HG02642 (cell line): ENCODE measurements around the gene FHOD3.

ENCODE experiments used
- ATAC-seq: cut with Tn5 transposase; IDR thresholded peaks from one replicate; pipeline ENCODE4 v1.9.1; 2021; ENCODE audit warnings: mild to moderate bottlenecking; ENCODE audit not compliant: unreplicated experiment, poor library complexity

The FHOD3 gene

DNA sequence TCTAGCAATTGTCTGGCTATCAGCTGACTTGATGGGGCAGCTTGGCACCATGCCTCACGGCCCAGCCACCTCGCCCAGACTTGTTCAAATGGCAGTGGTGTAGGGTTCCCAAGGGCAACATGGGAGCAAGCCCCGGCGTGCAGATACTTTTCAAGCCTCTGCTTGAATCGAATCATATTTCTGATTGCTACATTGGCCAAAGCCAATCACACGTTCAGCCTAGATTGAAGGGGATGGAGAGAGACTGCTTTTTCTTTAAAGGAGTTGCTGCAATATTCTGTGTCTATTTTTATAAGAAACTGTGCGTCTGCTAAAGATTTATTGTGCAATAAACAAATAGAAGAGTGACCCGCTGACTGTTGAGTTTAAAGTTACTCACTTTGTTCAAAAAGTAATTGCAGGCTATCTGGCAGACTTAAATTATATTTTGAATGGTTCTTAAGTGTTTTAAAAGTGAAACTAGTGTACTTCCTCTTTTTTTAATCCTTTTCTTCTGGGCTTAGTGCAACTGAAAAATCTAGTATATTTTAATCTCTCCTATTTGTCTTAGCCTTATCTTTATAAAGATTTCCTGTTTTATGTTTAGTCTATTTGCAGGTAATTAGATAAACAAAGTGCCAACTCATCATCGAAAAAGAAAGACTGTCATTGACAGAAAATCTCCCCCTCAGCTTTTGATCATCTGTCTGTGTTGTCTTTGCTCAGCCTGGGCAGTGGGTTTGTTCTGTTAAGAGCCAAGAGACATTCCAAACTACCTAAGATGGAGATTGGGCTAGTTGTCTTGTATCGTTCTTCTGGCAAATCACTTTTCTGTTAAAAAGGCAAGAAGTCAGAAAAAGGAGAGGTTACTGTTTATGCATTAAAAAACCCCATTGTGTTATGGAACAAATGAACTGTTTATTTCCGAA, 375.2 kb downstream of the FHOD3 start:
- ATAC-seq = peak; percentile 71

DNA sequence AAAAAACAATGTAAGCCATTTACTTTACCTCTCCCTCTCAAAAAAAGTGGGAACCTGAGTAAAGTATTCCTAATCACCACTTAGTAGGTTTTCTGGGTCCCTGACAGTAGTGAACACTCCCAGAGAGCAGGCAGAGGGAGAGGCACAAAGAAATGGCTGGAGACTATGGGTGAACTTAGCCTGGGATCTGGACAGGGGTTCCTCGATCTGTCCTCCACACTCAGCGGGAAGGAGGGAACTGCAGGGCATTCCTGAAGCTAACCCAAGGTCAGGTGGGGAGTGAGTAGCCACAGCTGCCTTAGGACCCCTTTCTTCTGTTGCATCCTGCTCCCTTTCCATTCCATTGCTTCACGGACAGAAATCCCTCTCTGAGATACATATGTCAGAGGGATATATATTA, 375.9 kb downstream of the FHOD3 start:
- no peak for ATAC-seq

- ATAC-seq = no peak
Observed at GRCh38 chr18:36675076-36675475, 377.6 kb downstream of the FHOD3 start.

GRCh38 chr18:36675542-36675941, 378.0 kb downstream of the FHOD3 start:
- ATAC-seq = no peak

GRCh38 chr18:36676629-36677028, 379.1 kb downstream of the FHOD3 start:
- ATAC-seq = no peak

DNA sequence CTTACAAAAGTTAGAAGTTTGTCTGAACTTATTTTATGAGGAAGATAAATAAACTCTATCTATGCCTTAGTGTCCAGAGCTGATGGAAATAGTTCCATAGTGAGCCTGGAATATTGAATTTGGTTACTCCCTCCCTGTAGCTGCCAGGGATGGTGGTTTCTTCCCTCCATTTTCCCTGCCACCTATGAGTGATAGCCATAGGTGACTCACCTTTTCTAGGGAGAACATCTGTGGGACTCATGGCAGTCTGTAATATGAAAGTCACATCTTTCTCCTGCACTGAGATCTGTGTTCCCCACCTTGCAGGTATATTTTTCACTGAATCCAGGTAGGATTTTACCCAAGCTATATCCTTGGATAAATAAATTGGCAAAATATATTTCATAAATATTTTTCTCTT, 382.5 kb downstream of the FHOD3 start:
- ATAC-seq = no peak

GRCh38 chr18:36685580-36685979, 388.1 kb downstream of the FHOD3 start:
- no peak for ATAC-seq

DNA sequence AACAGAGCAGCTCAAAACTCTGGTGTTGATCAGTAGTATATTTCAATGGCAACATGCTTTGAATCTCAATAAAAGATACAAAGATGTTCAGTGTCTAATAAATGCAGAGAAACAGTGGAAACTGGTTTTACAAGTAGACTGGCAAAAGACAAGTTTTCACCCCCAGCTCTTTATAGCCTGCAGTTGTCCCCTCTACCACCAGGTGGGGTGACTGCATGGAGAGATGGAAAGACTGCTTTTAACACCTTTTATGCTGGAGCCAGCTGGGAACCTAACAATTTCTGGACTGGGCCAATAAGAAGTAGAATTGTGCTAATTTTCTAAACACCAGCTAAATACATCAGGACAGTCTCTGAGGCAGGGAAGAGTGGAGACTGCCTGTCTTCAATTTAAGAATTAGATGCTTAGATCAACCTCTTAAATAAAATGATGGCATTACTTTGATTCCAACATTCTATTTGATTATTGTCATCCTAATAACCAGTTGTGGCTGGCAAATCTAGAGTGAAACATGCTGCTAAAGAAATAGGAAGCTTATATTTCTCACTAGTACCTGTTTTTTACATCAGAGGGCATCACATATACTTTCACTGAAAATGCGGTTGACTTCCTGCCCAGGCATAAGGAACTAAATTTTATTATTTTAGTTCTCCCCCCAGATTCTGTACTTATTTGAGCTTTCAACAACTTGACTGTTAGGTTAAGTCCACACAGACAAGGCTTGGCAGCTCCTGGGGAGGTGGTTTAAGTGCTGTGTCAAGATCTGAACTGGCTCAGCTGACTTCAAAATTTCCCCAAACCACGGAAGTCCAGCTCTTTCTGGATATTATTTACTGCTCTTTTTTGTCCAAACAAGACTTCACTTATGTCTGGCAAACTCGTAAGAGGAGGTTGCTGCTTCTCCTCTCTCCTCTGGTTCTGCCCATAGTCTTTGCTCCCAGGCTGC, 390.8 kb downstream of the FHOD3 start:
- ATAC-seq = no peak

DNA sequence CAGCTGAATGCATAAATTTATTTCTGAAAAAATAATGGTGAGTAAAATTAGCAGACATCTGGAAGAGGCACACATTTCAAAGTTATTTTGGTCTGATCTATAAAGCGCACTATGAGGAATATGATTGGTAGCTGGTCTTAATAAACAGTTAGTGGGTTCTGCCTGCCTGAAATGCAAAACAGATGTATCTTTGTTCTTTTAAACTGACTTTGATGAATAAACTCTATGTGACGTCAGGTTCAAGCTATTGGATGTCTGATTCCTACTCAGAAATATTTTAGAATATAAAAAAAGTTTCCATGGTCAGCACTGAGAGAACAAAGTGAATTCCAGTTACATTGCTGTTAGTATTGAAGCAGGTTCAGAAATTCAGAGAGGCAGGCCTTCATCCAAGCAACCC, 394.9 kb downstream of the FHOD3 start:
- no peak for ATAC-seq

DNA sequence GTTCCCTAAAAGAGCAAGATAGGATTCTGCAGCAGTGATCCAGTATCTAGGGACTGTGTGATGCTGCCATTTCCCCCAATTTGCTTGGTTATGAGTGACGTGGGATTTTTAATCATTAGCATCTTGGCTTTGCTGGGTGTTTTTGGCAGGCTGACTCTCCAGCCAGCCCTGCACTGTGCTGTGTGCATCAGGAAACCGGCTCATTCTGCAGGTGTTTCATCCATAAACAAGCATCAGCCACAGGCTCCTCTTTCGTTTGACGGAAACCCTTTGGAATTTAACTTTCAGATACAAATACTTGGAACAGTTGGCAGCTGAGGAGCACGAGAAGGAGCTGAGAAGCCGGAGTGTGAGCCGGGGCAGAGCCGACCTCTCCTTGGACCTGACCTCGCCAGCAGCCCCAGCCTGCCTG, 395.4 kb downstream of the FHOD3 start:
- ATAC-seq = no peak

- ATAC-seq = no peak
Observed at GRCh38 chr18:36693931-36694620, 396.6 kb downstream of the FHOD3 start.

- no peak for ATAC-seq
Observed at GRCh38 chr18:36695806-36696205, 398.3 kb downstream of the FHOD3 start.

DNA sequence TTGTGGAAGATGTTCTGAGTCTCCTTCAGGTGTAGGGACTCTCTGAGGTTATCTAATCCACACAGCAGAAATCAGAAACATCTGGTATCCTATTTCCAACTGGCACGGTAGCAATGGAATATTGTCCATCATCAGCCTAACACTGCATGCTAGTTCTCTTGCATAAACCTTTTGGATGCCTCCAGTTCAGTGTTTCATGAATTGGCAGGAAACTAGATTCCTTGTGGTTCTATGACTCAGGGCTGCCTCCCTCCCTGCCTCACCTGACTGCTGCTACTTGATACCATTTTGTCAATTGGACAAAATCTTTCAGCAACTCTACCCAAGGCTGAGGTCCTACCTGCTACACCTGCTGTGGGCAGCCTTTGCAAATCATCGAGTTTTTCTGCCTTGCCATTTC, 400.4 kb downstream of the FHOD3 start:
- ATAC-seq = no peak

DNA sequence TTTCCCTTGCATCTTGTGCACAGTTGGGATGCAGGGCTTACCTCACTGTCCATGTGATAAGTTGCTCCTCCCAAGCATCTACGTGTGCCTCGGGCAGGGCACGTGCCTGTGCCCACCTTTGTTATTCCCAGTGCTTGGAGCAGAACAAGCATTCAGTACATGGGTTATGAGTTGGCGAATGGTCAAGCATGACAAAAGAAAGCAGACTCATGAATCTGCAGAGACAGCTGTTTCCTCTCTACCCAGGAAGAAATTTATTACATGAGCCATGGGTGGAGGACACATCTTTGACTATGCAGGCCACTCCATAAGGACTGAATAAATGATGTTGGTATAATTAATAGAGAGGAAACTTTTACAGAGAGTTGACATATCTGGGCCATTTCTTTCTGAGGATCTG, 403.4 kb downstream of the FHOD3 start:
- no peak for ATAC-seq

GRCh38 chr18:36702401-36703013, 405.0 kb downstream of the FHOD3 start:
- ATAC-seq = no peak

DNA sequence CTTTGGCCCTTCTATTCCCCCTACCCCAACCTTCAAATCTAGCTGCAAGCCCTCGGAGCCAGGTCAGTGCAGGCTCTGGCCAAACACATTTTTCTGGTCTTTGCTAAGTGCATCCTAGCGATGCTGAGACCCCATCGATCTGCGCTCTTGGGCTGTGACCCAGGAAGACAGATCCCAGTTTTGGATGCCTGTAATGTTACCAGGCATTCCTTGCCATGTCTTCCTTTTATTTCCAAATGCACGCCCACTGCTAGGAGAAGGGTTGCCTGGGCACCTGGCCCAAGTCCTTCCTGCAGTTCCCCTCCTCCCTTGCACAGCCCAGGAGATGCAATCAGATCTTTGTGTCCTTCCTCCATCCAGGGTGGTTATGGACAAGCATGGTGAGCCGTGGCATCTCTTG, 406.6 kb downstream of the FHOD3 start:
- no peak for ATAC-seq

- ATAC-seq = no peak
Observed at GRCh38 chr18:36706134-36706881, 408.8 kb downstream of the FHOD3 start.

- ATAC-seq = no peak
Observed at GRCh38 chr18:36708366-36708765, 410.9 kb downstream of the FHOD3 start.

DNA sequence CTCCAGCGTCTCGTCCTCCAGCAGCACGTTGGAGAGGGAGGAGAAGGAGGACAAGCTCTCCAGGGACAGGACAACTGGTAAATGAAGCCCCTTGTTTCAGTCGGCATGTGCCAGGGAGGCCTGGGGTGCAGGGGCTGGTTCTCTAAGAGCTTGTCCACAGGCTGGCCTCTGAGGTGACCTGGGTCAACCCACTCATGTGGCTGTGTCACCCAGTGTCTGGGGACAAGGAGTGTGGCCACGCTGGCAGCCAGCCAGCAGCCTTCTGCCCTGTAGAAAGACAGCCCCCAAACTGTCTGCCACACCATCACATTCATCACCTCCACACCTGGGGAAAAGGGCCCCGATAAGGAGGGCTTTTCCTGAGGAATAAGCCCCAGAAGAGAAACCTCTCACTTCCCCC, 411.8 kb downstream of the FHOD3 start:
- ATAC-seq = no peak
